HEK293 (cell line): ENCODE measurements around the gene UMOD.

ENCODE experiments used
- CTCF ChIA-PET: fragments of 350-600 bp; formaldehyde crosslinking; extraction: SDS; loops from one replicate; lab custom pipeline; 2021; ENCODE audit warnings: antibody characterized with exemption; lab: Yijun Ruan, JAX
- POLR2A ChIA-PET: fragments of 300-600 bp; formaldehyde crosslinking; extraction: SDS; loops from one replicate; lab custom pipeline; 2020; ENCODE audit warnings: antibody characterized with exemption, inconsistent platforms; lab: Yijun Ruan, JAX
- H3K27ac ChIP-seq: fragments of 200-500 bp; sonication (Bioruptor generic); 2 replicates; pipeline ENCODE4 v1.5.1; 2014; ENCODE audit warnings: low read depth, low read length, control low read depth, inconsistent platforms; ENCODE audit errors: extremely low read depth
- H3K36me3 ChIP-seq, 2 experiments: fragments of 200-500 bp in 1 of 2; sonication (Bioruptor generic) in 1 of 2; 1 replicate in 1 of 2; 2 replicates in 1 of 2; pipeline ENCODE4 v1.5.1; 2014 to 2017; ENCODE audit warnings: inconsistent platforms in 2 of 2, low read length in 2 of 2; ENCODE audit not compliant: control insufficient read depth in 2 of 2, insufficient read depth in 1 of 2
- H3K4me1 ChIP-seq: fragments of 200-500 bp; sonication (Bioruptor generic); 2 replicates; pipeline ENCODE4 v1.5.1; 2014; ENCODE audit warnings: mild to moderate bottlenecking, low read length, inconsistent platforms; ENCODE audit not compliant: control insufficient read depth, insufficient read depth
- H3K4me3 ChIP-seq: 2 replicates; pipeline ENCODE4 v1.5.1; 2011; ENCODE audit warnings: low read depth, mild to moderate bottlenecking, control low read depth, low read length, moderate library complexity
- H3K9me3 ChIP-seq: fragments of 200-500 bp; sonication (Bioruptor generic); 2 replicates; pipeline ENCODE4 v1.5.1; 2014; ENCODE audit warnings: low read depth, low read length, inconsistent platforms; ENCODE audit not compliant: control insufficient read depth, insufficient read depth
- GLI4 ChIP-seq: fragments of 450-650 bp; formaldehyde crosslinking; IDR thresholded peaks from 2 replicates; pipeline ENCODE4 v1.5.1; 2016; ENCODE audit warnings: missing biosample characterization, missing genetic modification characterization
- HOXD13 ChIP-seq: sonication (generic); formaldehyde crosslinking; IDR thresholded peaks from 2 replicates; pipeline ENCODE4 v1.8.0; 2022; ENCODE audit warnings: missing genetic modification reagents, borderline replicate concordance
- KLF10 ChIP-seq: fragments of 450-650 bp; IDR thresholded peaks from 2 replicates; pipeline ENCODE4 v1.5.1; 2018; ENCODE audit warnings: missing biosample characterization, mild to moderate bottlenecking, missing genetic modification characterization
- MZF1 ChIP-seq: fragments of 450-650 bp; formaldehyde crosslinking; IDR thresholded peaks from 2 replicates; pipeline ENCODE4 v1.5.1; 2017; ENCODE audit warnings: missing biosample characterization, missing genetic modification characterization, borderline replicate concordance
- RBAK ChIP-seq: fragments of 450-650 bp; formaldehyde crosslinking; IDR thresholded peaks from 2 replicates; pipeline ENCODE4 v1.5.1; 2016; ENCODE audit warnings: missing biosample characterization, missing genetic modification characterization
- SETDB1 ChIP-seq: IDR thresholded peaks from one replicate; pipeline ENCODE4 v1.6.1; 2017; ENCODE audit warnings: mild to moderate bottlenecking, low read length, moderate library complexity, mixed read lengths; ENCODE audit not compliant: insufficient read length
- SP3 ChIP-seq: fragments of 450-650 bp; formaldehyde crosslinking; IDR thresholded peaks from 2 replicates; pipeline ENCODE4 v1.5.1; 2016; ENCODE audit warnings: missing biosample characterization, missing genetic modification characterization
- SP7 ChIP-seq: fragments of 450-650 bp; formaldehyde crosslinking; IDR thresholded peaks from 2 replicates; pipeline ENCODE4 v1.5.1; 2016; ENCODE audit warnings: missing biosample characterization, missing genetic modification characterization
- ZFP41 ChIP-seq: fragments of 450-650 bp; formaldehyde crosslinking; IDR thresholded peaks from 2 replicates; pipeline ENCODE4 v1.5.1; 2016; ENCODE audit warnings: missing biosample characterization, missing genetic modification characterization, borderline replicate concordance
- ZFP69B ChIP-seq: fragments of 450-650 bp; formaldehyde crosslinking; IDR thresholded peaks from 2 replicates; pipeline ENCODE4 v1.5.1; 2016; ENCODE audit warnings: missing biosample characterization, missing genetic modification characterization
- ZNF292 ChIP-seq: fragments of 450-650 bp; formaldehyde crosslinking; IDR thresholded peaks from 2 replicates; pipeline ENCODE4 v1.5.1; 2016; ENCODE audit warnings: low read depth, missing biosample characterization, missing genetic modification characterization, borderline replicate concordance
- ZNF416 ChIP-seq: fragments of 450-650 bp; formaldehyde crosslinking; IDR thresholded peaks from 2 replicates; pipeline ENCODE4 v1.5.1; 2016; ENCODE audit warnings: missing biosample characterization, missing genetic modification characterization
- ZNF549 ChIP-seq: fragments of 450-650 bp; IDR thresholded peaks from 2 replicates; pipeline ENCODE4 v1.5.1; 2018; ENCODE audit warnings: missing biosample characterization, missing genetic modification characterization, mild to moderate bottlenecking, inconsistent platforms, moderate library complexity
- ZNF555 ChIP-seq: fragments of 450-650 bp; formaldehyde crosslinking; conservative IDR thresholded peaks from 2 replicates; pipeline ENCODE4 v1.5.1; 2017; ENCODE audit warnings: missing biosample characterization, mild to moderate bottlenecking, missing genetic modification characterization, inconsistent platforms
- ZNF610 ChIP-seq: fragments of 450-650 bp; formaldehyde crosslinking; IDR thresholded peaks from 2 replicates; pipeline ENCODE4 v1.5.1; 2016; ENCODE audit warnings: missing biosample characterization, missing genetic modification characterization, borderline replicate concordance
- ZNF677 ChIP-seq: fragments of 450-650 bp; IDR thresholded peaks from 2 replicates; pipeline ENCODE4 v1.5.0; 2018; ENCODE audit warnings: missing biosample characterization, mild to moderate bottlenecking, missing genetic modification characterization, moderate library complexity
- ZSCAN23 ChIP-seq: fragments of 450-650 bp; formaldehyde crosslinking; IDR thresholded peaks from 2 replicates; pipeline ENCODE4 v1.5.1; 2016; ENCODE audit warnings: missing biosample characterization, missing genetic modification characterization
- TF ChIP-seq, protein P1 (sequence below): fragments of 450-650 bp; IDR thresholded peaks from 2 replicates; pipeline ENCODE4 v1.5.1; 2018; ENCODE audit warnings: missing biosample characterization, mild to moderate bottlenecking, missing genetic modification characterization
- TF ChIP-seq, protein P2 (sequence below): fragments of 450-650 bp; formaldehyde crosslinking; IDR thresholded peaks from 2 replicates; pipeline ENCODE4 v1.5.0; 2017; ENCODE audit warnings: missing biosample characterization, missing genetic modification characterization, borderline replicate concordance
- TF ChIP-seq, protein P3 (sequence below): fragments of 450-650 bp; formaldehyde crosslinking; IDR thresholded peaks from 2 replicates; pipeline ENCODE4 v1.5.1; 2016; ENCODE audit warnings: missing biosample characterization, missing genetic modification characterization, borderline replicate concordance
- TF ChIP-seq, protein P4 (sequence below): IDR thresholded peaks from 2 replicates; pipeline ENCODE4 v1.6.1; 2011; ENCODE audit warnings: mild to moderate bottlenecking, low read depth, low read length, borderline replicate concordance

The UMOD gene

DNA sequence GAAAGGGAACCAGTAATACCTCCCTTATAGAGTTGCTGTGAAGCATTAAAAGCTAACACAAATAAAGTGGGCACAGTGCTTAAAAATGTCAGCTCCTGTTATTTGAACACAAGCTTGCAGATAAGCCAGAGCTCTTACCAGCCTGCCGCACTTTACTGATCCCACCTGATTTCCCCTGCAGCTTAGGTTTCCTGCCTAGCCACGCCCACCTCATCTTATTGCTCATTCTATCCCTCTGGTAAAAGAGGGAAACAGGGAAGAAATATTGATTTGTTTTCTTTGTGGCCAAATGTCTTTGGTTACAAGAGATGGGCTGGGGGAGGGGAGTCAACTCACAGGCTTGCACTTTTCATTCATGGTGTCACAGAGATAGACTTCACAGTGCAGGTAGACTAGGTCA lies 15.6 kb downstream of the UMOD start (continued):
- TF ChIP-seq, protein P1, sequence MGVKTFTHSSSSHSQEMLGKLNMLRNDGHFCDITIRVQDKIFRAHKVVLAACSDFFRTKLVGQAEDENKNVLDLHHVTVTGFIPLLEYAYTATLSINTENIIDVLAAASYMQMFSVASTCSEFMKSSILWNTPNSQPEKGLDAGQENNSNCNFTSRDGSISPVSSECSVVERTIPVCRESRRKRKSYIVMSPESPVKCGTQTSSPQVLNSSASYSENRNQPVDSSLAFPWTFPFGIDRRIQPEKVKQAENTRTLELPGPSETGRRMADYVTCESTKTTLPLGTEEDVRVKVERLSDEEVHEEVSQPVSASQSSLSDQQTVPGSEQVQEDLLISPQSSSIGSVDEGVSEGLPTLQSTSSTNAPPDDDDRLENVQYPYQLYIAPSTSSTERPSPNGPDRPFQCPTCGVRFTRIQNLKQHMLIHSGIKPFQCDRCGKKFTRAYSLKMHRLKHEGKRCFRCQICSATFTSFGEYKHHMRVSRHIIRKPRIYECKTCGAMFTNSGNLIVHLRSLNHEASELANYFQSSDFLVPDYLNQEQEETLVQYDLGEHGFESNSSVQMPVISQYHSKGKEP (tag by site-specific recombination) = no peak
- TF ChIP-seq, protein P2, sequence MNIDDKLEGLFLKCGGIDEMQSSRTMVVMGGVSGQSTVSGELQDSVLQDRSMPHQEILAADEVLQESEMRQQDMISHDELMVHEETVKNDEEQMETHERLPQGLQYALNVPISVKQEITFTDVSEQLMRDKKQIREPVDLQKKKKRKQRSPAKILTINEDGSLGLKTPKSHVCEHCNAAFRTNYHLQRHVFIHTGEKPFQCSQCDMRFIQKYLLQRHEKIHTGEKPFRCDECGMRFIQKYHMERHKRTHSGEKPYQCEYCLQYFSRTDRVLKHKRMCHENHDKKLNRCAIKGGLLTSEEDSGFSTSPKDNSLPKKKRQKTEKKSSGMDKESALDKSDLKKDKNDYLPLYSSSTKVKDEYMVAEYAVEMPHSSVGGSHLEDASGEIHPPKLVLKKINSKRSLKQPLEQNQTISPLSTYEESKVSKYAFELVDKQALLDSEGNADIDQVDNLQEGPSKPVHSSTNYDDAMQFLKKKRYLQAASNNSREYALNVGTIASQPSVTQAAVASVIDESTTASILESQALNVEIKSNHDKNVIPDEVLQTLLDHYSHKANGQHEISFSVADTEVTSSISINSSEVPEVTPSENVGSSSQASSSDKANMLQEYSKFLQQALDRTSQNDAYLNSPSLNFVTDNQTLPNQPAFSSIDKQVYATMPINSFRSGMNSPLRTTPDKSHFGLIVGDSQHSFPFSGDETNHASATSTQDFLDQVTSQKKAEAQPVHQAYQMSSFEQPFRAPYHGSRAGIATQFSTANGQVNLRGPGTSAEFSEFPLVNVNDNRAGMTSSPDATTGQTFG (tag by site-specific recombination) = no peak
- TF ChIP-seq ZNF292 (no peak), ZNF549 (tag by site-specific recombination) (no peak), ZNF416 (tag by site-specific recombination) (no peak)
- TF ChIP-seq, protein P3, sequence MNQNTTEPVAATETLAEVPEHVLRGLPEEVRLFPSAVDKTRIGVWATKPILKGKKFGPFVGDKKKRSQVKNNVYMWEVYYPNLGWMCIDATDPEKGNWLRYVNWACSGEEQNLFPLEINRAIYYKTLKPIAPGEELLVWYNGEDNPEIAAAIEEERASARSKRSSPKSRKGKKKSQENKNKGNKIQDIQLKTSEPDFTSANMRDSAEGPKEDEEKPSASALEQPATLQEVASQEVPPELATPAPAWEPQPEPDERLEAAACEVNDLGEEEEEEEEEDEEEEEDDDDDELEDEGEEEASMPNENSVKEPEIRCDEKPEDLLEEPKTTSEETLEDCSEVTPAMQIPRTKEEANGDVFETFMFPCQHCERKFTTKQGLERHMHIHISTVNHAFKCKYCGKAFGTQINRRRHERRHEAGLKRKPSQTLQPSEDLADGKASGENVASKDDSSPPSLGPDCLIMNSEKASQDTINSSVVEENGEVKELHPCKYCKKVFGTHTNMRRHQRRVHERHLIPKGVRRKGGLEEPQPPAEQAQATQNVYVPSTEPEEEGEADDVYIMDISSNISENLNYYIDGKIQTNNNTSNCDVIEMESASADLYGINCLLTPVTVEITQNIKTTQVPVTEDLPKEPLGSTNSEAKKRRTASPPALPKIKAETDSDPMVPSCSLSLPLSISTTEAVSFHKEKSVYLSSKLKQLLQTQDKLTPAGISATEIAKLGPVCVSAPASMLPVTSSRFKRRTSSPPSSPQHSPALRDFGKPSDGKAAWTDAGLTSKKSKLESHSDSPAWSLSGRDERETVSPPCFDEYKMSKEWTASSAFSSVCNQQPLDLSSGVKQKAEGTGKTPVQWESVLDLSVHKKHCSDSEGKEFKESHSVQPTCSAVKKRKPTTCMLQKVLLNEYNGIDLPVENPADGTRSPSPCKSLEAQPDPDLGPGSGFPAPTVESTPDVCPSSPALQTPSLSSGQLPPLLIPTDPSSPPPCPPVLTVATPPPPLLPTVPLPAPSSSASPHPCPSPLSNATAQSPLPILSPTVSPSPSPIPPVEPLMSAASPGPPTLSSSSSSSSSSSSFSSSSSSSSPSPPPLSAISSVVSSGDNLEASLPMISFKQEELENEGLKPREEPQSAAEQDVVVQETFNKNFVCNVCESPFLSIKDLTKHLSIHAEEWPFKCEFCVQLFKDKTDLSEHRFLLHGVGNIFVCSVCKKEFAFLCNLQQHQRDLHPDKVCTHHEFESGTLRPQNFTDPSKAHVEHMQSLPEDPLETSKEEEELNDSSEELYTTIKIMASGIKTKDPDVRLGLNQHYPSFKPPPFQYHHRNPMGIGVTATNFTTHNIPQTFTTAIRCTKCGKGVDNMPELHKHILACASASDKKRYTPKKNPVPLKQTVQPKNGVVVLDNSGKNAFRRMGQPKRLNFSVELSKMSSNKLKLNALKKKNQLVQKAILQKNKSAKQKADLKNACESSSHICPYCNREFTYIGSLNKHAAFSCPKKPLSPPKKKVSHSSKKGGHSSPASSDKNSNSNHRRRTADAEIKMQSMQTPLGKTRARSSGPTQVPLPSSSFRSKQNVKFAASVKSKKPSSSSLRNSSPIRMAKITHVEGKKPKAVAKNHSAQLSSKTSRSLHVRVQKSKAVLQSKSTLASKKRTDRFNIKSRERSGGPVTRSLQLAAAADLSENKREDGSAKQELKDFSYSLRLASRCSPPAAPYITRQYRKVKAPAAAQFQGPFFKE = no peak
- TF ChIP-seq, protein P4, sequence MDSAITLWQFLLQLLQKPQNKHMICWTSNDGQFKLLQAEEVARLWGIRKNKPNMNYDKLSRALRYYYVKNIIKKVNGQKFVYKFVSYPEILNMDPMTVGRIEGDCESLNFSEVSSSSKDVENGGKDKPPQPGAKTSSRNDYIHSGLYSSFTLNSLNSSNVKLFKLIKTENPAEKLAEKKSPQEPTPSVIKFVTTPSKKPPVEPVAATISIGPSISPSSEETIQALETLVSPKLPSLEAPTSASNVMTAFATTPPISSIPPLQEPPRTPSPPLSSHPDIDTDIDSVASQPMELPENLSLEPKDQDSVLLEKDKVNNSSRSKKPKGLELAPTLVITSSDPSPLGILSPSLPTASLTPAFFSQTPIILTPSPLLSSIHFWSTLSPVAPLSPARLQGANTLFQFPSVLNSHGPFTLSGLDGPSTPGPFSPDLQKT = no peak

DNA sequence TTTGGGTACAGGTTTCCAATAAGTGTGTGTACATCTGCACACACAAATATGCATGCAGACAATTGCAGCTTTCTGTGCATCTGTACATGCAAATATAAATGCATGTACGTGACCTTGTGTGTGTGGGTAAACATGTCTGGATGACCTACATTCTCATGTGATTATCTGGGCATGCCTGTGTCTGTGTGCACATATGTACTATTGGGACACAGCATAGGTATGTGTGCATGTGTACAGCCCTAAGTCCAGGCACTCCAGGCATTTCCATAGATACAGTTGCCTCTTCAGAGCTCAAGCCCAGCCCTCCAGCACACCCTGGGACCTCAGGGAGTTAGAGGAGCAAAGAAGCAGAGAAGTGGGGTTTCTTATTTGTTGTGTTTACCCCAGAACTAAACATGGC lies 18.1 kb downstream of the UMOD start:
- TF ChIP-seq GLI4 (tag by site-specific recombination) (no peak), ZNF555 (tag by site-specific recombination) (no peak)
- ChIA-PET POLR2A (no interaction called here), CTCF (interaction anchor here (0.9 to 1.2 kb wide), 4 partner anchors 16 to 427 kb away, joined by 3 to 6 read pairs (median 4); no protein-coding TSS in a partner anchor)
- Histone ChIP-seq H3K36me3 (no peaks in the 10 kb centered on the region), H3K4me1 (peaks cover 8% of the 10 kb centered on the region; the same call in 1 of the 2 replicates), H3K4me3 (no peak overlapping the region), H3K9me3 (no peaks in the 10 kb centered on the region), H3K27ac (no peak overlapping the region)

DNA sequence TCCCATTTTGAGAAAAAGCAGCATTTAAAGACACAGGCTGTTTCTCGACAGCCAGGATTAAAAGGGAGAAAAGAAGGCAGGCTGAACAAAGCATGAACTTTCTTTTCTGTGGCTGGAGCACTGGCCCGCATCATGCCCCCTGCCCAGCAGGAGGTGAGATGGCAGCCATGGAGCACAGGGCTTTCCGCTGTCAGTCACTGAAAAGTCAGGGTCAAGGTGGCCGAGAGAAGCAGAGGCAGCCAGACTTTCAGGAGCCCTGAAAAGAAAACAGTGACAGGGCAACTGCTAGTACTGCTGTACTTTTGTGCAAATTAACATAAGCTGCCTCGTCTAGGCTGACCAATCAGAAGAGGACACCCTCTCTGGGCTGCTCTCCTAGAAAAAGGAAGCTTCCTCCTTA lies 19.4 kb downstream of the UMOD start:
- ChIA-PET CTCF (no interaction called here), POLR2A (no interaction called here)
- Histone ChIP-seq H3K4me1 (peaks cover 8% of the 10 kb centered on the region; the same call in 1 of the 2 replicates), H3K4me3 (no peak overlapping the region), H3K9me3 (no peaks in the 10 kb centered on the region), H3K27ac (no peak overlapping the region), H3K36me3 (no peaks in the 10 kb centered on the region)
- no peak for TF ChIP-seq ZNF610 (tag by site-specific recombination)
- no peak for TF ChIP-seq RBAK (tag by site-specific recombination)
- no peak for TF ChIP-seq HOXD13 (CRISPR knock-in tag)
- no peak for TF ChIP-seq SETDB1
- TF ChIP-seq SP3 (tag by site-specific recombination) = no peak
- TF ChIP-seq KLF10 = no peak
- no peak for TF ChIP-seq ZFP41 (tag by site-specific recombination)
- no peak for TF ChIP-seq ZFP69B
- no peak for TF ChIP-seq ZSCAN23 (tag by site-specific recombination)
- TF ChIP-seq ZNF677 (tag by site-specific recombination) = no peak
- no peak for TF ChIP-seq MZF1
- TF ChIP-seq ZNF292 = no peak
- no peak for TF ChIP-seq SP7 (tag by site-specific recombination)
